Right lobe of liver (tissue), 6 donors: ENCODE results near the gene FDPS. TPM values are rescaled to one million over a fixed set of nuclear protein-coding genes. Genes with fewer than 3 reads are reported as not detected.

ENCODE experiments used
- ATAC-seq, 4 donors: fragments of 200-7000 bp; cut with Tn5 transposase; one replicate each; pipeline ENCODE4 v1.9.1; 2020; ENCODE audit warnings: mild to moderate bottlenecking in 4 of 4, moderate library complexity in 4 of 4
- DNase-seq, 3 donors: peaks; one replicate each; pipeline ENCODE4 v3.0.0-alpha.2; 2020
- H3K27ac ChIP-seq, 3 donors: fragments of 200-600 bp; one replicate each; pipeline ENCODE4 v1.8.0; 2022
- H3K27me3 ChIP-seq, 2 donors: fragments of 200-600 bp; one replicate each; pipeline ENCODE4 v1.8.0; 2022
- H3K36me3 ChIP-seq, 4 donors: fragments of 200-600 bp; sonication (generic) in 1 of 4; one replicate each; pipeline versions ENCODE4 v1.5.1 to v1.8.0; 2017 to 2022; ENCODE audit warnings: control low read depth in 1 of 4
- H3K4me1 ChIP-seq, 4 donors: fragments of 200-600 bp; sonication (generic) in 1 of 4; one replicate each; pipeline versions ENCODE4 v1.5.1 to v1.8.0; 2017 to 2022; ENCODE audit warnings: control low read depth in 1 of 4
- H3K4me3 ChIP-seq, 3 donors: fragments of 200-600 bp; one replicate each; pipeline ENCODE4 v1.8.0; 2022
- H3K9me3 ChIP-seq, 4 donors: fragments of 200-600 bp; sonication (generic) in 1 of 4; one replicate each; pipeline versions ENCODE4 v1.5.1 to v1.8.0; 2017 to 2022; ENCODE audit warnings: control low read depth in 1 of 4
- CTCF ChIP-seq, 4 donors: fragments of 200-600 bp in 3 of 4; fragments of 450-650 bp in 1 of 4; IDR thresholded peaks; one replicate each; pipeline versions ENCODE4 v1.5.1 to v1.8.0; 2016 to 2022; ENCODE audit warnings: antibody characterized with exemption in 4 of 4, mild to moderate bottlenecking in 2 of 4
- POLR2A ChIP-seq: fragments of 450-650 bp; IDR thresholded peaks from one replicate; pipeline ENCODE4 v1.6.1; 2017; ENCODE audit warnings: antibody characterized with exemption, mild to moderate bottlenecking
- WGBS: methylation state at CpG from one replicate; pipeline ENCODE4 v1.1.6; 2018; ENCODE audit warnings: low coverage, low lambda C conversion rate; ENCODE audit not compliant: insufficient coverage; ENCODE audit errors: missing lambda C conversion rate; 5-methylcytosine and 5-hydroxymethylcytosine counted together
- intact Hi-C, 2 donors: fragments of 100-400 bp; cut with DNase I; formaldehyde crosslinking; loops; one replicate each; pipeline versions ENCODE4 v1.11.2 to v1.14.1; 2022
- total RNA-seq, 6 experiments: library from RNA; depleted of rRNA in 2 of 6; stranded (reverse); fragments of >200 nt in 2 of 6; fragmentation: NEBNext Ultra II Directional in 3 of 6; extraction: Animal tissue kit (Norgen Biotek cat#: 25700) in 3 of 6; gene quantifications; one replicate each; pipeline versions ENCODE4 v1.1.0 to v1.2.4, GENCODE V29; 2016 to 2023
- donor health status: DM: no; HTN: yes; CAD: no.
- donor health status: DM: no; HTN: no; CAD: no.
- donor health status: DM: no; HTN: no; CAD: no.
- donor health status: DM: no; HTN: yes; CAD: no.
- donor health status: DM: no; HTN: yes; CAD: no.

FDPS gene
- total RNA-seq, 6 experiments from 2014 or later, result 51.1 to 236 (median 171) TPM

GRCh38 chr1:155284476-155284875 is 24.2 kb upstream of the FDPS start:
- Histone ChIP-seq H3K27ac (no peak overlapping the region), H3K4me1 (peaks cover 0 to 5% (median 0%) of the 10 kb centered on the region in 4 donors), H3K9me3 (no peaks in the 10 kb centered on the region), H3K27me3 (no peaks in the 10 kb centered on the region), H3K4me3 (no peak overlapping the region), H3K36me3 (no peaks in the 10 kb centered on the region)
- no peak for ATAC-seq
- no peak for TF ChIP-seq POLR2A
- no peak for TF ChIP-seq CTCF (IDR thresholded peaks at IDR 0.05)
- intact Hi-C loops, result no loop called here
- whole genome bisulfite sequencing, result 100% methylated on average over 2 of the region's 12 CpGs
- DNase-seq, result no peak

GRCh38 chr1:155285063-155285462 is 23.6 kb upstream of the FDPS start:
- Histone ChIP-seq H3K27me3 (no peaks in the 10 kb centered on the region), H3K9me3 (no peaks in the 10 kb centered on the region), H3K4me1 (peaks cover 0 to 5% (median 0%) of the 10 kb centered on the region in 4 donors), H3K36me3 (no peaks in the 10 kb centered on the region), H3K27ac (no peak overlapping the region), H3K4me3 (no peak overlapping the region)
- no peak for DNase-seq
- intact Hi-C loops, result no loop called here
- no peak for ATAC-seq
- 90% methylated on average over 13 of the region's 14 CpGs for WGBS
- no peak for TF ChIP-seq CTCF (IDR thresholded peaks at IDR 0.05)
- no peak for TF ChIP-seq POLR2A

- H3K36me3 ChIP-seq, result no peaks in the 10 kb centered on the region
- H3K27me3 ChIP-seq, result no peaks in the 10 kb centered on the region
- no peak for DNase-seq
- intact Hi-C loops, result no loop called here
- peak in 2 of 4 donors; percentile 7 to 30 for ATAC-seq
- H3K4me1 ChIP-seq, result peaks cover 0 to 5% (median 0%) of the 10 kb centered on the region in 4 donors
- no CpG with 5 or more reads among the region's 18 CpGs for WGBS
- no peak overlapping the region for H3K4me3 ChIP-seq
- no peak for TF ChIP-seq CTCF (IDR thresholded peaks at IDR 0.05)
- TF ChIP-seq POLR2A, result no peak
- no peaks in the 10 kb centered on the region for H3K9me3 ChIP-seq
- no peak overlapping the region for H3K27ac ChIP-seq
These were observed 23.0 kb upstream of the FDPS start for GRCh38 chr1:155285631-155286044.

- no peak overlapping the region for H3K4me3 ChIP-seq
- H3K27me3 ChIP-seq, result no peaks in the 10 kb centered on the region
- intact Hi-C loops, result no loop called here
- TF ChIP-seq CTCF (IDR thresholded peaks at IDR 0.05) (no peak), POLR2A (no peak)
- H3K27ac ChIP-seq, result no peak overlapping the region
- DNase-seq (peak in 1 of 3 donors; percentile 69), ATAC-seq (peak; percentile 40 to 71 (median 60))
- no peaks in the 10 kb centered on the region for H3K9me3 ChIP-seq
- peaks cover 0 to 5% (median 0%) of the 10 kb centered on the region in 4 donors for H3K4me1 ChIP-seq
- WGBS, result 38% methylated on average over 2 of the region's 2 CpGs
- no peaks in the 10 kb centered on the region for H3K36me3 ChIP-seq
These were observed 22.1 kb upstream of the FDPS start for GRCh38 chr1:155286544-155286943.
